Measurements from ENCODE around the gene ATP5PO.

GRCh38 chr21:33899199-33899598, 16.4 kb downstream of the ATP5PO start:
- TF ChIP-seq CTCF (IDR thresholded peaks at IDR 0.05) (no peak), POLR2A (IDR thresholded peaks at IDR 0.05) (no peak)
